Stimulated activated CD8-positive, alpha-beta memory T cell treated with anti-CD3 and anti-CD28 coated beads, Interleukin-4, amount 100 ng/mL, for 24 hours (primary cell): ENCODE data around the gene TEDDM1.
"Not testable (repeated sequence)": the region's sequence is repeated elsewhere in the genome, so short reads cannot be mapped to it uniquely, and the experiment has no call there.

Experiments used
- DNase-seq: peaks from one replicate; pipeline ENCODE4 v3.0.0-alpha.2; 2020; ENCODE audit warnings: low read depth

TEDDM1 gene

DNA sequence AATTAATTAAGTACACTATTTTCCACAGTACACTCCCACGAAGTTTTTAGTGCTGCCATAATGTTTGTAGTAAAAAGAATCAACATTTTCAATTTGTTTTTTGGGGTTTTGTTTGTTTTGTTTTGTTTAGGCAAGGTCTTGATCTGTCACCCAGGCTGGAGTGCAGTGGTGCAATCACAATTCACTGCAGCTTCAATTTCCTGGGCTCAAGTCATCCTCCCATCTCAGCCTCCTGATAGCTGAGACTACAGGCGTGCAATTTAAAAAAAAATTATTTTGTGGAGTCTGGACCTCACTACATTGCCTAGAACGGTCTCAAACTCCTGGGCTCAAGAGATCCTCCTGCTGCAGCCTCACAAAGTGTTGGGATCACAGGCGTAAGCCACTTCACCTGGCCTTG is 20.3 kb downstream of the TEDDM1 start:
- no peak for DNase-seq

DNA sequence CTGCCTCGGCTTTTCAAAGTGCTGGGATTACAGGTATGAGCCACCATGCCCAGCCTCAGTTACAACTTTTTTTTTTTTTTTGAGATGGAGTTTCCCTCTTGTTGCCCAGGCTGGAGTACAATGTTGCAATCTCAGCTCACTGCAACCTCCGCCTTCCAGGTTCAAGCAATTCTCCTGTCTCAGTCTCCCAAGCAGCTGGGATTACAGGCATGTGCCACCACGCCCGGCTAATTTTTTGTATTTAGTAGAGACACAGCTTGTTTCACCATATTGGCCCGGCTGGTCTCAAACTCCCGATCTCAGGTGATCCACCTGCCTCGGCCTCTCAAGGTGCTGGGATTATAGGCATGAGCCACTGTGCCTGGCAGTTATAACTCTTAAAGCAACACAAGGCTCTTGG is 20.7 kb downstream of the TEDDM1 start:
- DNase-seq, result not testable (repeated sequence)

DNA sequence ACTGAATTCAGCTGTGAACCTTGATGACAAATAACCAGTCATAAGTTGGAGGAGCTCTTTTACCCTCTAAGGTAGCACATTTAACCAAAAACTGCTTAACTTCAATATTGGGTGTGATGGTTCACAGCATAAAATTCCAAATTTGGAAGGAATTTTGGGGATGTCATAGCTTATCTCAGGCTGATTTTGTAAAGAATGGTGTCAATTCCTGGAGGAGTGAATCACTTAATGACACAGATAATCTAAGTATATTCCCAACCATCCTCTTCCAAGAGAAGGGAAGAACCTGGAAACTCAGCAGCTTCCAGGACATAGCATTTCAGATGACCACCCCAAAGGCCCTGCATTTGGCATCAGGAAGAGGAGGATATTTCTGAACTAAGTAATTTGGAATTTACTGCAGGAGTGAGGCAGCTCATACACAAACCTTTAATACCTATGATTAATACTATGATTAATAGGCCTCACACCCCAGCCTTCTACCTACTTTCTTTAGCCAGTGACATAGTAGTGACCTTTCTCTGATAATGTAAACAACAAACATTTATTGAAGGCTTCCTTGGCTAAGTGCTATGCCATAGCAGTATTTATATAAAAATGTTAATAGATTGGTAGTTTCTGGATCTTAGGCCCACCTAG is 23.4 kb downstream of the TEDDM1 start:
- DNase-seq, result no peak

DNA sequence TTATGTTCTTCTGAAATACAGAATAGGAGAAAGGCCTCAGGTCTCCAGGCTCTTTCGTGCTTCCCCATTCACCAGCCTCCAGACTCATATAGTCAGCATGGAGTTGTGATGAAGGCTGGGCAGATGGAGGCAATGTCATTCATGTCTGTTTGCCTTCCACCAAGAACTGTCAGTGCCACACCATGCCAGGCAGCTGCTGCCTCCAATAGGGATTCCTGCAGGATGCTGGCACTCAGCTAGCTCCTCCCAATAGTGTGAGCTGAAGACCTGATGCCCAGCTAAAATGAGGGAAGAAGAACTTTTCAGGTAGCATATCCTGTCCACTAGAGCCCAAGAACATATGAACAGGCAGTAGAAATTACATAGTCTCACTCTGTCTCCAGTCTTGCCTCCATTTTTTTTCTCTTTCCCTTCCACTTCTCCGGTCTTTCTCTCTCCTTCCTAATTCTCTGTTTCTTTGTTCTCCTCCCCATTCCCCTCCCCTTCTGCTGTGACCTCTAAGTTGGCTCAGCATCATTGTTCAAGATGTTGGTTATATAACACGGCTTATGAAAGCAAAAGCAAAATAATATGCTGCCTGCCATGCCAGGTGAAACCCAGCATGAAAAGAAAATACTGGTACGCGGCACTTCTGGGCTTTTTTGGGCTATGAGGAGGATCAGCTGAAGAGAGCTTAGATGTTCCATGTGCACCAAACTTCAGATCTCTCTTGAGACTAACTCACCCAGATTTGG is 26.2 kb downstream of the TEDDM1 start:
- no peak for DNase-seq

DNA sequence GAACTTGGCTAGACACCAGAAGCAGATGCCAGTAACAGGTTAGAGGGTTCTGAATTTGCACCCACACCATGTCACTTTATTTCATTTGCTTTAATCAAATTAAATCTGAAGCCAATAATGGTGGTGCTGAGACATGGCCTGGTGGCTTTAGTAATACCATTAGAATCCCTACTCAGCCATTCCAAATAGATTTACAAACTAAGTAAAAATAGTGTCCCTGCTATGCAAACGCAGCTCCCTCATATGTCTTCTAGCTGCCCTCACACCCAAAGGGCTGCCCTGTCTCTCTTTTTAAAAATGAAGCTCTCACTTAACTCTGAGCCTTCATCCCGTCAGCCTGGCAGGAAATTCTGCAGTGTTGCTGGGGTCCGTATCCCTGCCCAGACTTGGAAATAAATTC is 29.9 kb downstream of the TEDDM1 start:
- DNase-seq, result no peak

DNA sequence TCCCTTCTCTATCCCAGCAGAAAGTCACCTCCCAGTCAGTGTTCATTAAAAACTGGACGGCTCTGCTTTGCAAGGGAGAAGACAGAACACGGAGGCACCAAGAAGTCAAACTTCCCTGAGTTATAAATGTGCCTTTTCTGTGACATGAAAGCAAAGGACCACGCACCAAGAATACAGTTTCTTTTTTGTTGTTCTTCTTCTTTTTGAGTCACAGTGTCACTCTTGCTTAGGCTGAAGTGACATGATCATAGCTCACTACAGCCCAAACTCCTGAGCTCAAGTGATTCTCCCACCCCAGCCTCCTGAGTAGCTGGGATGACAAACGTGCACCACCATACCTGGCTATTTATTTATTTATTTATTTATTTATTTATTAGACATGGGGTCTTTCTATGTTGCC is 31.6 kb downstream of the TEDDM1 start:
- no peak for DNase-seq

DNA sequence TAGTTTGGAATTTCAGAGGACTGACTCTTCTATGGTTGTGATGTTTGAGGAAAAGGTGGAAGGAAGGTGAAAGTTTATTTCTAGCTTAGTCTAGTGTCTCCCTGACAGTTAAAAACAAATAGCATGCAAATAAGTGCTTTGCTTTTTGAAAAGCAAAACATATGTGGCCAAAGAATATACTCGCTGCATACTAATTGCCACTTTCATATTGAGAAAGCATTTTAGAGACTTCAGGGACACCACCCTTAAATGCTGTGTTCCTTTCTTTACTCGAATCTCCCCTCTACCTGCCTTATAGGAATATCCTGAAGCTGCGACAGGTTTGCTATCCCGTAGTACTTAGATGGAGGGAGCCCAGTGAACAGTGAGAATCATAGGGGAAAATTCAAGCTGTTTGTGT is 32.1 kb downstream of the TEDDM1 start:
- DNase-seq, result no peak

DNA sequence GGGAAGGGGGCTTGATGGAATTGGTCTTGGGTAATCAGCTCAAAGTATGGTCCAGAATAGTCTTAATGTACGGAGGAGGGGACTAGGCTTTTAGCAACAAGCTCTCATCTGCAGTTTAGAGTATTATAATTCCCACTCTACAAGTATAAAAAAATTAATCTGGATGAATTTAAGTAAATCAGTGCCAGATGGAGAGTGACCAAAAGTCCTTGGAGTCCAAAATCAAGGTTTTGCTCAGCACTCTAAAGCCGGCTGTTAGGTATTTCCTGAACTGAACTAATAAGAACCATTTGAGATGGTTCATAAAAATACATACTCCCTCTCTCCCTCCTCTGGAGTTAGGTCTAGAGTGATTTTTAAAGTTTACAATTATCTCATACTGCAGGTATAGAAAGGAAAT is 32.5 kb downstream of the TEDDM1 start:
- DNase-seq, result no peak

DNA sequence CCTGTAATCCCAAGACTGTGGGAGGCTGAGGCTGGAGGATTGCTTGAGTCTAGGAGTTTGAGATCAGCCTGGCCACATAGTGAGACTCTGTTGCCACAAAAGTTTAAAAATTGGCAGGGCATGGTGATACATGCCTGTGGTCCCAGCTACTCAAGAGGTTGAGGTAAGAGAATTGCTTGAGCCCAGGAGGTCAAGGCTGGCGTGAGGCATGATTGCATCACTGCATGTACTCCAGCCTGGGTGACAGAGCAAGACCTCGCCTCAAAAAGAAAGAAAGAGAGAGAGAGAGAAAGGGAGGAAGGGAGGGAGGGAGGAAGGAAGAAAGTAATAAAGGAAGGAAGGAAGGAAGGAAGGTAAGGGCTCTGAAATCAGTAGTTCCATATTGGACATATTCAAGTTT is 33.9 kb downstream of the TEDDM1 start:
- DNase-seq, result no peak

DNA sequence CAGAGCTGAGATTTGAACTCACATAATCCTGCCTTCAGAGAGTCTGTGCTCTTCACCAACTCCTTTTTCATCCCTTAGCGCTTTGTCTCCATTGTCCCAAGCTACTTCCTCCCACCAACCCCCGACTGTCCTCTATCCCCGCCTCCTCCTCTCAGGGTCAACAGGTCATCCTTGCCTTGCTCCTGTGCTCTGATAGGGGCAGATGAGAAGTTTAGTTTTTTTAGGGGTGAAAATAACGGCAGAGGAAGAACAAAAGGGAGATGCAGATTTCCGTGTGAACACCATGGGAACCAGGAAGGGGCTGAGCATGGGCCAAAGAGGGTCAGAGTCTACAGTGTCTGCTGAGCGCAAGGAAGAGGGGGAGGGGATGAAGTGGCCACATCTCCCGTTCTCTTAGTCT is 40.8 kb downstream of the TEDDM1 start:
- DNase-seq, result no peak

DNA sequence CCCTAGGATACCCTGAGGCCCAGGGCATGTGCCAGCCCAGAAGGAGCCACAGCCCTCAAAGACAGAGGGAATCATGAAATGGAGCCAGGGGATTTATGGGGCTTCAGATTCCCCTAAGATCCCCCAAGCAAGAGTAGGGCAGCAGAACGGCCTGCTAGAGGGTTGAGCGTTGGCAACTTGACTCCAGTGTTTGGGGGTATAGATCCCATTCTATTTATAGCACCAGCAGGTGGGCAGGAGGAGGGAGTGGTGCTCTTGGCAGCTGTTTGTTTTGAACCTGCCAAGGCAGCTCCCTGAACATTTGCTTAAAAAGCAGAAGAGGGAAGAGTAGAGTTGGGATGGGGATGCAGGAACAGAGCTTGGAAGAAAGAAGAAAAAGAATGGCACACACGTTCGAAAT is 42.6 kb downstream of the TEDDM1 start:
- no peak for DNase-seq

DNA sequence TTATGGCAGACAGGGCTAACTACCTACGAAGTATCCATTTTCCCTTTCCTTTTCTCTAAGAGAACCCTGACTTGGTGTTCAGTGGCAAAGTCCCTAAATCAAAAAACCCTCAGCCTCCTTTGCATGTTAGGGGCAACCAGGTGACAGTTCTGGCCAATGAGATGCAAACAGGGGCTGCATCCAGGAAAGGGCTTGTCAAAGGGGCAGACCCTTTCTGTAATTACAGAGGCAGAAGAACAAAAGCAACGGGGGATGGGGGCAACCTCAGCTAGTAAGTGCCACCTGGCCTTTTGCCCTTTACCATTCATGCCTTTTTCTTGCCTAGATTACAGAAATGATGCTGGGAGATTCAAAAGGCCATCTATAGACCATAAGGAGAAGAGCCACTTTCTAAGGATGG is 43.3 kb downstream of the TEDDM1 start:
- no peak for DNase-seq

DNA sequence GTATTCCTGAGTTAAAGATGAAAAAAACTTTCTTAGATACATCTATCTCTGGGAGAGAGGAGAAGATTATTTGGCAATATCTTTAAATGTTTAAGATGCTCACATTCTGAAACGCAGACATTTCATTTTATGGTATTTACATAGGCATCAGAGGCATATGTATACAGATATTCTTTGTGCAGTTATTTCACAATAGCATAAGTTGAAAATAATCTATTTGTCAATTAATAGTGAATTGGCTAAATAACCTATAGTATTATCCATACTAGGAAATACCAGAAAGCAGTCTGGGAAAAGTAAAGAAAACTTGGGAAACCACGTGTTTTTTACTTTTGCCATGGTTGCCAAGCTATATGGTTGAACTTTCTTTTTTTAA is 44.8 kb downstream of the TEDDM1 start:
- DNase-seq, result no peak

DNA sequence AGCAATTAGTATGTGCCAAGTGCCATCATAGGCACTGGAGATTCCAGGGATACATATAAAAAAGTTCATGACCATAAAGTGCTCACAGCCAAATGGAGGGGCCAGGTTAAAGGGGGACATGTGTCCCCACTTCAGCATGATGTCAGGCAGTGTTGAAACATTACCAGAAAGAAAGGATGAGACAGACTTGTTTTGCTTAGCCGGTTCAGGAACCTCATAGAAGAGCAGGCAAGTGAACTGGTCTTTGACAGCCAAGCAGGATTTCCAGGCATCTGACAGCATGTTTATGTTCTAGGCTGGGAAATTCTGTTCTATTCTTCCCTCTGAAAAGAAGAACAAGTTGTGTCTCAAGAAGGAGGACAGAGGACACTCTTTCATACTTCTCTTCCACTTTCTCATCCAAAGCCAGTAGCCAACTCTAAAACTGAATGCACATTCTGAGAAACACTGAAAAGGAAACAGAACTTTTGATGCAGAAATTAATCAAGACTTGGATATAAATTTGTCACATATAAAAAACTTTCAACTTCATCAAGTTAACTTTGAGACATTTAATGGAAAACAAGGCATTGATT is 48.6 kb downstream of the TEDDM1 start:
- DNase-seq, result no peak

DNA sequence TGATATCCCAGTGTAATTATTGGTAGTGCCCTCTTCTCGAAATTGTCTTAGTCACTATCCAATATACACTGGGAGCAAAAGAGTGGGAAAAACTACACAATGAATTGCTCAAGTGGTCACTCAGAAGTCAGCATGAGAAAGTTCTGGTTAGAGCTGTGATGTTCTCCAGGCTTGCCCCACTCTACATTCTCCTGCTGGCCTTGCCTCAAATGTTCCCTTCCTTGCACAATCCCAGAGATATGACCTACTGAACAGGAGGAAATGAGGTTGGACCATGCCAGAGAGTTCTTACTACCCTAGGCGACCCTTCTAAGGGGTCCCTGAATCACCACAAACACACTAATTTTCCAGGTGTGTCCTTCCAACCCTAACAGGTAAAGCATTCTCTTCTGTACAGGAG is 49.6 kb downstream of the TEDDM1 start:
- no peak for DNase-seq

DNA sequence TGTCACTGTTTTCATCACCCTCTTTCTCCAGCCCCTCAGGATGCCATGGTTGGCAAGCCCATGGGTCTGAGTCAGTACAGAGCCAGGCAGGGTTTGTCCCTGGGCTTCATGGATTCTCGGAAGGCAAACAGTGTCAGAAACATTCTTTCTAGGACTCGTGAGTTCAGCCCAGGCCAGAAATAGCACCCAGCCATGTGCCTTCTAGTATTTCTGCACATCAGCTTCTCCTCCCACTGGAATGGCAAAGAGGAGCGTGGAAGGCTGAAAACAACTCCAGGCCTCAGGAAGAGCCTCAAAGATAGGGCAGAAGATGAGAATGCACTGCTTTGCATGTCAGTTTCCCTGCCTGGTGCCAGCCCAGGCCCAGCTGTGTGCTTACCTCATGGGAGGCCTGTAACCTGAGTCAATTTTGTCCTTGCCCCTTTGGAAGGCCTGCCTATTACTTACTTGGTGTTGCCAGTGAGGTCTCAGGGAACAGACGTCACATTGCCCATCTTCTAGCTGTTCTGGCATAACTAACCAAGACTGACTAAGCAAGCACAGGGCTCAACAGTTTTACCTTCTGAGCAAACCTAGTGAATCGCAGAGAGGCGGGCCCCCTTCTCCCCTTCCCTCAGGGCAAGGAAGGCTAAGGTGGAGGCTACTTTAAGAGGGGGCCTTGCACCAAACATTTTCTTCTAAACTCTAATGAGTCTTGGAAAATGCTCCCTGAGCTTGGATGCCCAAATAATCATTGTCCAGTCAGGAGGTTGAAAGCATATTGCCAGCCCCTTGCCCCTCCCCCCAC is 51.3 kb downstream of the TEDDM1 start:
- DNase-seq, result no peak
